22Rv1 (cell line): ENCODE measurements around the gene LRRC49.

Source experiments
- H3K27ac ChIP-seq: fragments of 450-650 bp; 2 replicates; pipeline ENCODE4 v1.5.1; 2017
- CTCF ChIP-seq: fragments of 450-650 bp; IDR thresholded peaks from 2 replicates; pipeline ENCODE4 v1.5.1; 2017; ENCODE audit warnings: mild to moderate bottlenecking
- ZFX ChIP-seq: fragments of 450-650 bp; IDR thresholded peaks from 2 replicates; pipeline ENCODE4 v1.6.1; 2017; ENCODE audit warnings: antibody characterized with exemption, borderline replicate concordance

The LRRC49 gene

GRCh38 chr15:70954733-70955132 lies 62.1 kb downstream of the LRRC49 start:
- no peak overlapping the region for H3K27ac ChIP-seq
- TF ChIP-seq ZFX (no peak), CTCF (no peak)

GRCh38 chr15:70955151-70955550 lies 62.5 kb downstream of the LRRC49 start:
- H3K27ac ChIP-seq = no peak overlapping the region
- no peak for TF ChIP-seq ZFX
- TF ChIP-seq CTCF = no peak

- no peak overlapping the region for H3K27ac ChIP-seq
- TF ChIP-seq CTCF (no peak), ZFX (no peak)
Observed at GRCh38 chr15:70956201-70956995, 63.8 kb downstream of the LRRC49 start.

- no peak overlapping the region for H3K27ac ChIP-seq
- TF ChIP-seq CTCF (no peak), ZFX (no peak)
Observed at GRCh38 chr15:70962084-70962483, 69.5 kb downstream of the LRRC49 start.

- H3K27ac ChIP-seq = no peak overlapping the region
- TF ChIP-seq ZFX (no peak), CTCF (no peak)
Observed at GRCh38 chr15:70963199-70963598, 70.6 kb downstream of the LRRC49 start.

- TF ChIP-seq ZFX (no peak), CTCF (no peak)
- H3K27ac ChIP-seq = no peak overlapping the region
Observed at GRCh38 chr15:70964058-70964457, 71.4 kb downstream of the LRRC49 start.

- no peak overlapping the region for H3K27ac ChIP-seq
- no peak for TF ChIP-seq ZFX
- TF ChIP-seq CTCF = no peak
Observed at GRCh38 chr15:70964686-70965085, 72.1 kb downstream of the LRRC49 start.
